ENCODE measurements around the gene KLHL17.

DNA sequence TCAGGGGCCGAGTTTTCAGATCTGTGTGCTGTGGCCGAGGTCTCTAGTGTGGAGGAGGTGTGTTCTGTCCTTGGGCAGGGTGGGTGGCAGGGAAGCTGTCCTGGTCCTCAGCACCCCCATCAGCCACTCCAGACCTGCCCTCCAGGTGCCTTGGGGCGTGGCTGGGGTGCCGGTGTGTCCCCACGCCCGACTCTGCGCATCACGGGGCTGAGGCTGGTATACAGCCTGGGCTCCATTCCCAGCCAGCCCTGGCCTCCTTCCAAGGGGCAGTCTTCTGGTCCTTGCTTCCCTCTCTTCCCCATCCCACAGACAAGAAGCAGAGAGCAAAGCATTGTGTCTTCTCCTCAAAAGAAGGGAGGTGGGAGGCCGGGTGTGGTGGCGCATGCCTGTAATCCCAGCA is 32.6 kb upstream of the KLHL17 start:
- TF ChIP-seq EZH2 (IDR thresholded peaks at IDR 0.05) = no peak
- TF ChIP-seq POLR2AphosphoS5 (IDR thresholded peaks at IDR 0.05; ENCODE audit: borderline replicate concordance, low read depth, low read length) = no peak
